ENCODE measurements around the gene GOLGA6D.
"Not testable (repeated sequence)": the region's sequence is repeated elsewhere in the genome, so short reads cannot be mapped to it uniquely, and the experiment has no call there.

The GOLGA6D gene

DNA sequence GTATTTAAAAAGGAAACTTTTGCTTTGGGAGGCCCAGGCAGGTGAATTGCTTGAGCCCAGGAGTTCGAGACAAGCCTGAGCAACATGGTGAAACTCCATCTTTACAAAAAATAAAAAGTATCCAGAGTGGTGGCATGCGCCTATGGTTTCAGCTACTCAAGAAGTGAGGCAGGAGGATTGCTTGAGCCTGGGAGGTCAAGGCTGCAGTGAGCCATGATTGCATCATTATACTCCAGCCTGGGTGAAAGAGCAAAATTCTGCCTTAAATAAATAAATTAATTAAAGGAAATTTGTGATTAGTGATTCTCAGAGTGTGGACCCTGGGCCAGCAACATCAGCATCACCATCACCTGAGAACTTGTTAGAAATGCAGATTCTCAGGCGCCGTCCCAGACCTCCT lies 43.3 kb downstream of the GOLGA6D start:
- TF ChIP-seq, protein P1, sequence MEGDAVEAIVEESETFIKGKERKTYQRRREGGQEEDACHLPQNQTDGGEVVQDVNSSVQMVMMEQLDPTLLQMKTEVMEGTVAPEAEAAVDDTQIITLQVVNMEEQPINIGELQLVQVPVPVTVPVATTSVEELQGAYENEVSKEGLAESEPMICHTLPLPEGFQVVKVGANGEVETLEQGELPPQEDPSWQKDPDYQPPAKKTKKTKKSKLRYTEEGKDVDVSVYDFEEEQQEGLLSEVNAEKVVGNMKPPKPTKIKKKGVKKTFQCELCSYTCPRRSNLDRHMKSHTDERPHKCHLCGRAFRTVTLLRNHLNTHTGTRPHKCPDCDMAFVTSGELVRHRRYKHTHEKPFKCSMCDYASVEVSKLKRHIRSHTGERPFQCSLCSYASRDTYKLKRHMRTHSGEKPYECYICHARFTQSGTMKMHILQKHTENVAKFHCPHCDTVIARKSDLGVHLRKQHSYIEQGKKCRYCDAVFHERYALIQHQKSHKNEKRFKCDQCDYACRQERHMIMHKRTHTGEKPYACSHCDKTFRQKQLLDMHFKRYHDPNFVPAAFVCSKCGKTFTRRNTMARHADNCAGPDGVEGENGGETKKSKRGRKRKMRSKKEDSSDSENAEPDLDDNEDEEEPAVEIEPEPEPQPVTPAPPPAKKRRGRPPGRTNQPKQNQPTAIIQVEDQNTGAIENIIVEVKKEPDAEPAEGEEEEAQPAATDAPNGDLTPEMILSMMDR (IDR thresholded peaks at IDR 0.05; ENCODE audit: control insufficient read depth, extremely low read depth, insufficient read depth) = no peak
- DNase-seq (ENCODE audit: low read depth) = no peak
- H3K4me3 ChIP-seq (ENCODE audit: low read depth, low read length) = no peak overlapping the region

DNA sequence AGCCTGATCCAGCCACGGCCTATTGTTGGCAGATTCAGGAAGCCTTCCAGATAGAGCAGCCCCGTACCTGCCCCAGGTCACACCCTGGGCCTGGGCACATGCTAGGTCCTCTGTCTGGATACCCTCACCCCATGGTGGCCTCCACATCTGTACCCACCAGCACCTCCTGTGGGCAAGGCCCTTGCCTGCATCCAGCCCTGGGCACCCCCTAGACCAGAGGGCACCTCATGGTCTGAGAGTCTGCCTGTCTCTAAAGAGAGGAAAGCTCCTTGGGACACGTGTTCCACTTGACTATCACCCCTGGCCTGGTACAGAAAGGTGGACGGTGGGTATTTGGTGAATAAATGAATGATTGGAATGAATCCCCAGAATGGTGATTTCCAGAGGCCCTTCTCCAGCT lies 44.4 kb downstream of the GOLGA6D start:
- DNase-seq (ENCODE audit: low read depth) = no peak
- no peak overlapping the region for H3K4me3 ChIP-seq (ENCODE audit: low read depth, low read length)
- TF ChIP-seq, protein P1 (IDR thresholded peaks at IDR 0.05; ENCODE audit: control insufficient read depth, extremely low read depth, insufficient read depth) = no peak

DNA sequence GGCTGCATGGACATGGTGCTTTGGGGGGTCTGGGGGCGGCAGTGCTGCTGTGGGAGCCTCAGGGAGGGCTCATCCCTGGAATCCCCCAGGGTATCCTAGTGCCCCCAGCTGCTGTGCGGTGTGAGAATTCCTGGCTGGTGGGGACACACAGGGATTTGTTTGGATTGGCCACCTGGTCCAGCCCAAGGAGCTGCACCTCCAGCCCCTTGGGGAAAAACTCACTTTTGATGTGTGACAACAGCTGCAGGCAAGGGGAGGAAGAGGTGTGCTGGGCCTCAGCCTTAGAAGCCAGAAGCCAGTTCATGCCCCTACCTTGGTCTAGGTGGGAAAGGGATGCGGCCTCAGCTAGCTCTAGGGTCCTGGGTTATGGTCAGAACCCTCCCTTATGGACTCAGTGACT lies 44.9 kb downstream of the GOLGA6D start:
- no peak for DNase-seq (ENCODE audit: low read depth)
- TF ChIP-seq, protein P1 (IDR thresholded peaks at IDR 0.05; ENCODE audit: control insufficient read depth, extremely low read depth, insufficient read depth) = no peak

DNA sequence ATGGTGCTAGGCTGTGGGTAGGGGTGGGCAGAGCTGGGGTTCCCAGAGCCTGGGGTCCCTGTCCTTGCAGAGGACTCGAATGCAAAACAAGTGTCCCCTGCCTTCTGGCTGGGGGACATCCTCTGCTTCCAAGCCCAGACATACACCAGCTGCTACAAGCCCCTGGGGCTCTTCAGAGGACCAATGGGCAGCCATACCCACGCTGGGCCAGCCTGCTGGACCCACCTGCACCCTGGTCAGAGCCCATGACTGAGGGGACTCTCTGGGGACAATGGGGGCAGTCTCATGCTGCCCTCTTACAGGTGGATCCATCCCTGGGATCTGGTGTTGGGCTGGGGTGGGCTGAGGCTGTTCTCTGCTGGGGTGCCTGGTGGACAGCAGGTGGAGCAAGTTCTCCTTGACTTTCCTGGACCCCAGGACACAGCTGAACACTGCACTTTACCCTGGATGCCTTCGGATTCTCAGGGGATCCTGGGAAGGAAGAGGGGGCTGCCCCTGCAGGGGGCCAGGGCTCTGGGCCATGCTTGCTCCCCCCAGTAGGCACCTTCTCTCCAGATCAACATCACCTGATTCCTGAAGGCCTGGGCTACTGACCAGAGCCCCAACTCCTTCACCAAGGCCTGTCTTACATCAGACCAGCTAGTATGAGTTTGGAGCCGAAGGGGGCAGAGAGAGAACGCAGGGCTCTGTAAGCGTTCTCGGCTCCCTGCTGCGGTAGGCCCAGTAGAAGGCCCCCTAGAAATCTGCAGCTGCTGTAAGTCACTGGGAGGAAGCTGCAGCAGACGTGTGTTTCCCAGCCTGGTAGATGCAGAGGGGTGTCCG lies 46.1 kb downstream of the GOLGA6D start:
- no peak for DNase-seq (ENCODE audit: low read depth)
- no peak overlapping the region for H3K4me3 ChIP-seq (ENCODE audit: low read depth, low read length)
- TF ChIP-seq, protein P1 (IDR thresholded peaks at IDR 0.05; ENCODE audit: control insufficient read depth, extremely low read depth, insufficient read depth) = no peak

More for the DNA sequence above, 44.9 kb downstream of the GOLGA6D start:
- H3K4me3 ChIP-seq (ENCODE audit: low read depth, low read length) = no peak overlapping the region

DNA sequence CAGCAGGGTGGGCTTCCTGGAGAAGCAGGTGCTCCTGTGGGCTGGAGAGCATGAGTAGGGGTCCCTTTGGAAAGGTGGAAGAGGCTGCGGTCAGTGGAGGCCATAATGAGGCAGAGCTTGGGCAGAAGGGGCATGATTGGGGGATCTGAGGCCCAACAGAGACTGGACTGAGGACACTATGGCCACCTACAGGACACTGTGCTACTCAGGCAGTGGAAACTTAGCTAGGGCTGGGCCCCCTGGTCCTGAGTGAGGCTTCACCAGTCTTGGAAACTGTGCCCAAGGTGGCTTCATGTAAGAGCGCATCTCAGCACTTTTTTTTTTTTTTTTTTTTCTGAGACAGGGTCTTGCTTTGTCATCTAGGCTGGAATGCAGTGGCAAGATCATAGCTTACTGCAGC lies 46.9 kb downstream of the GOLGA6D start:
- TF ChIP-seq, protein P1 (IDR thresholded peaks at IDR 0.05; ENCODE audit: control insufficient read depth, extremely low read depth, insufficient read depth) = no peak

DNA sequence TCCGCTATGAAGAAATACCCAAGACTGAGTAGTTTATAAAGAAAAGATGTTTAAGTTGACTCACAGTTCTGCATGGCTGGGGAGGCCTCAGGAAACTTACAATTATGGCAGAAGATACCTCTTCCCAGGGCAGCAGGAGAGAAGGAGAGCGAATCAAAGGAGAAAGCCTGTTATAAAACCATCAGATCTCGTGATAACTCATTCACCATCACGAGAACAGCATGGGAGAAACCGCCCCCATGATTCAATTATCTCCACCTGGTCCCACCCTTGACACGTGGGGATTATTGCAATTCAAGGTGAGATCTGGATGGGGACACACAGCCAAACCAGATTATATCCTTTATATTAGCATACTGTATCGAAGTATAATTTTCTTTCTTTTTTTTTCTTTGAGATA lies 49.5 kb downstream of the GOLGA6D start:
- not testable (repeated sequence) for DNase-seq (ENCODE audit: low read depth); H3K4me3 ChIP-seq (ENCODE audit: low read depth, low read length)

More for the DNA sequence above, 46.9 kb downstream of the GOLGA6D start:
- H3K4me3 ChIP-seq (ENCODE audit: low read depth, low read length) = no peak overlapping the region
- DNase-seq (ENCODE audit: low read depth) = no peak

DNA sequence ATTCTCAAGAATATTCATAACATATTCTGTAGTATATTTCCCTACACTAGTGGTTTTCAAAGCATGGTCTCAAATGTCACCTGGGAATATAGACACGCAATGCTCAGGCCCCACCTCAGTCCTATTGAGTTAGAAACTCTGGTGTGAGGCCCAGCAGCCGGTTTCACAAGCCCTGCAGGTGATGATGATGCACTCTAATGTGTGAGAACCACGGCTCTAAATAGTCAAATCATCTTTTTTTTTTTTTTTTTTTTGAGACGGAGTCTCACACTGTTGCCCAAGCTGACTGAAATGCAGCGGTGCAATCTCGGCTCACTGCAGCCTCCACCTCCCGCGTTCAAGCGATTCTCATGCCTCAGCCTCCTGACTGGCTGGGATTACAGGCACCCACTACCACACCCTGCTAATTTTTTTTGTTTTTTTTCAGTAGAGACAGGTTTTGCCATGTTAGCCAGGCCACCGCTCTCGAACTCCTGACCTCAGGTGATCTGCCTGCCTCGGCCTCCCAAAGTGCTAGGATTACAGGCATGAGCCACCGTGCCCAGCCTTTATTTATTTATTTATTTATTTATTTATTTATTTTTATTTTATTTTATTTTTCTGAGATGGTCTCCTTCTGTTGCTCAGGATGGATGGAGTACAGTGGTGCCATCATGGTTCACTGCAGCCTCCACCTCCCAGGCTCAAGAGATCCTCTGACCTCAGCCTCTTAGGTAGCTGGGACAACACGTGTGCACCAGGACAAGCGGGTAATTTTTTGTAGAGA lies 51.2 kb downstream of the GOLGA6D start:
- not testable (repeated sequence) for DNase-seq (ENCODE audit: low read depth); H3K4me3 ChIP-seq (ENCODE audit: low read depth, low read length)

Measured in LNCaP clone FGC (cell line).